Superior temporal gyrus (tissue), 1 donor: ENCODE results near the gene EFHD1.
"Not testable (repeated sequence)": the region's sequence is repeated elsewhere in the genome, so short reads cannot be mapped to it uniquely, and the experiment has no call there.

ENCODE experiments used
- DNase-seq: peaks from one replicate; pipeline ENCODE4 v3.0.0-alpha.2; 2016; ENCODE audit errors: extremely low spot score

EFHD1 gene

GRCh38 chr2:232649033-232649432, 15.6 kb downstream of the EFHD1 start:
- DNase-seq = no peak

GRCh38 chr2:232652505-232652851, 19.1 kb downstream of the EFHD1 start:
- no peak for DNase-seq

GRCh38 chr2:232653441-232653840, 20.0 kb downstream of the EFHD1 start:
- DNase-seq = no peak

- no peak for DNase-seq
These were observed 22.0 kb downstream of the EFHD1 start for GRCh38 chr2:232655392-232655791.

GRCh38 chr2:232658217-232658785, 24.9 kb downstream of the EFHD1 start:
- DNase-seq = no peak

GRCh38 chr2:232659359-232659758, 26.0 kb downstream of the EFHD1 start:
- no peak for DNase-seq

GRCh38 chr2:232662486-232663260, 29.3 kb downstream of the EFHD1 start:
- DNase-seq = no peak

- DNase-seq = no peak
These were observed 32.8 kb downstream of the EFHD1 start for GRCh38 chr2:232666051-232666805.

GRCh38 chr2:232667989-232668583, 34.7 kb downstream of the EFHD1 start:
- DNase-seq = peak; percentile 97

GRCh38 chr2:232668805-232669444, 35.5 kb downstream of the EFHD1 start:
- DNase-seq = peak; percentile 74

- DNase-seq = no peak
These were observed 39.2 kb downstream of the EFHD1 start for GRCh38 chr2:232672588-232672987.

GRCh38 chr2:232674491-232674890, 41.1 kb downstream of the EFHD1 start:
- no peak for DNase-seq

GRCh38 chr2:232675381-232675780, 42.0 kb downstream of the EFHD1 start:
- no peak for DNase-seq

- no peak for DNase-seq
These were observed 46.6 kb downstream of the EFHD1 start for GRCh38 chr2:232680006-232680405.

GRCh38 chr2:232681527-232681926, 48.1 kb downstream of the EFHD1 start:
- no peak for DNase-seq

GRCh38 chr2:232683368-232683767, 50.0 kb downstream of the EFHD1 start:
- no peak for DNase-seq

- DNase-seq = not testable (repeated sequence)
These were observed 52.0 kb downstream of the EFHD1 start for GRCh38 chr2:232685391-232685790.

- no peak for DNase-seq
These were observed 54.2 kb downstream of the EFHD1 start for GRCh38 chr2:232687382-232688160.

- no peak for DNase-seq
These were observed 54.8 kb downstream of the EFHD1 start for GRCh38 chr2:232688201-232688600.

GRCh38 chr2:232689152-232689910, 55.9 kb downstream of the EFHD1 start:
- peak; percentile 50 for DNase-seq
